OCI-LY3 (cell line): ENCODE measurements around the gene OR2B2.

Experiments used
- CTCF ChIP-seq: fragments of 200-600, 300-600 bp; sonication (generic); IDR thresholded peaks from 2 replicates; pipeline ENCODE4 v1.5.1; 2014; ENCODE audit warnings: antibody characterized with exemption, low read length, low read depth
- EZH2phosphoT487 ChIP-seq: fragments of 200-600 bp; shearing (Covaris generic); IDR thresholded peaks from 2 replicates; pipeline ENCODE4 v1.6.1; 2018; ENCODE audit warnings: antibody characterized with exemption, mixed run types, low read depth

DNA sequence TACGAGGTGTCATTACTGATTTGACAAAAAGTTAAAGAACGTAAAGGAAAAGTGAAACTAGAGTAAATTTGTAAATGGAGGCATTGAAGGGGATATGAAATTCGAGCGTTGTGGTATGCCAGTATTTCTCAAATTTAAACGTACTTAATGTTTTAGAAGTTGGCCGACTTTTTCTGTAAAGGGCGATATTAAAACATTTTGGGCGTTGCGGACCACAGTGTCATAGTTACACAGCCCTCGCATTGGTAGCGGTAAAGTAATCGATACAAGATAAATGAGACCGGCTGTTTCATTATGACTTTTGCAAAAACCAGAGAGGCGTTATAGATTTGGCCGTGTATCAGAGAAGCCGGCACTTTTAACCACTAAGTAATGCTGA, 39.6 kb downstream of the OR2B2 start:
- TF ChIP-seq CTCF (no peak), EZH2phosphoT487 (no peak)
